BJ (cell line): Measurements from ENCODE around the gene PLIN4. TPM values are rescaled to one million over a fixed set of nuclear protein-coding genes. Genes with fewer than 3 reads are reported as not detected.
"Not testable (repeated sequence)": the region's sequence is repeated elsewhere in the genome, so short reads cannot be mapped to it uniquely, and the experiment has no call there.

Experiments
- CTCF ChIA-PET: fragments of 350-600 bp; formaldehyde crosslinking; extraction: SDS; loops from one replicate; lab custom pipeline; 2021; ENCODE audit warnings: antibody characterized with exemption, inconsistent platforms; lab: Yijun Ruan, JAX
- POLR2A ChIA-PET: fragments of 300-600 bp; sonication (Branson Sonifier 250); formaldehyde crosslinking; extraction: SDS; loops from one replicate; lab custom pipeline; 2021; ENCODE audit warnings: antibody characterized with exemption; lab: Charles Lee
- DNase-seq: peaks from one replicate; pipeline ENCODE4 v3.0.0-alpha.2; 2011; ENCODE audit warnings: low read depth
- H3K27me3 ChIP-seq: 2 replicates; pipeline ENCODE4 v1.6.0; 2011; ENCODE audit warnings: low read length; ENCODE audit not compliant: control insufficient read depth, insufficient read depth
- H3K36me3 ChIP-seq: 2 replicates; pipeline ENCODE4 v1.5.1; 2011; ENCODE audit warnings: low read length; ENCODE audit not compliant: control insufficient read depth, insufficient read depth
- H3K4me3 ChIP-seq: 2 replicates; pipeline ENCODE4 v1.5.1; 2011; ENCODE audit warnings: low read depth, mild to moderate bottlenecking, control low read depth, low read length
- polyA plus RNA-seq: library from polyadenylated mRNA; depleted of rRNA; stranded (reverse); fragments of >200 nt; gene quantifications from 2 replicates; pipeline ENCODE4 v1.2.3, GENCODE V29; 2011
- TF ChIP-seq, protein P1 (sequence below): IDR thresholded peaks from 2 replicates; pipeline ENCODE4 v1.5.1; 2011; ENCODE audit warnings: low read depth, mild to moderate bottlenecking, control low read depth, inconsistent platforms, low read length, moderate library complexity; ENCODE audit not compliant: insufficient read depth

Gene PLIN4
- polyA plus RNA-seq, 1 experiment, result 0.01 TPM

GRCh38 chr19:4533835-4534424, 15.6 kb upstream of the PLIN4 start:
- H3K27me3 ChIP-seq, result peaks cover 3% of the 10 kb centered on the region; the same call in 1 of the 2 replicates
- DNase-seq, result no peak
- ChIA-PET POLR2A (no interaction called here), CTCF (interaction anchor here (1.1 to 9.3 kb wide), 2 partner anchors 10 to 13 kb away, joined by 3 to 84 read pairs; no protein-coding TSS in a partner anchor)
- no peaks in the 10 kb centered on the region for H3K36me3 ChIP-seq
- TF ChIP-seq, protein P1, sequence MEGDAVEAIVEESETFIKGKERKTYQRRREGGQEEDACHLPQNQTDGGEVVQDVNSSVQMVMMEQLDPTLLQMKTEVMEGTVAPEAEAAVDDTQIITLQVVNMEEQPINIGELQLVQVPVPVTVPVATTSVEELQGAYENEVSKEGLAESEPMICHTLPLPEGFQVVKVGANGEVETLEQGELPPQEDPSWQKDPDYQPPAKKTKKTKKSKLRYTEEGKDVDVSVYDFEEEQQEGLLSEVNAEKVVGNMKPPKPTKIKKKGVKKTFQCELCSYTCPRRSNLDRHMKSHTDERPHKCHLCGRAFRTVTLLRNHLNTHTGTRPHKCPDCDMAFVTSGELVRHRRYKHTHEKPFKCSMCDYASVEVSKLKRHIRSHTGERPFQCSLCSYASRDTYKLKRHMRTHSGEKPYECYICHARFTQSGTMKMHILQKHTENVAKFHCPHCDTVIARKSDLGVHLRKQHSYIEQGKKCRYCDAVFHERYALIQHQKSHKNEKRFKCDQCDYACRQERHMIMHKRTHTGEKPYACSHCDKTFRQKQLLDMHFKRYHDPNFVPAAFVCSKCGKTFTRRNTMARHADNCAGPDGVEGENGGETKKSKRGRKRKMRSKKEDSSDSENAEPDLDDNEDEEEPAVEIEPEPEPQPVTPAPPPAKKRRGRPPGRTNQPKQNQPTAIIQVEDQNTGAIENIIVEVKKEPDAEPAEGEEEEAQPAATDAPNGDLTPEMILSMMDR, result no peak
- H3K4me3 ChIP-seq, result no peak overlapping the region

GRCh38 chr19:4533334-4533733, 15.0 kb upstream of the PLIN4 start:
- Histone ChIP-seq H3K36me3 (no peaks in the 10 kb centered on the region), H3K4me3 (no peak overlapping the region), H3K27me3 (peaks cover 6% of the 10 kb centered on the region; the same call in 1 of the 2 replicates)
- ChIA-PET POLR2A (no interaction called here), CTCF (interaction anchor here (9.3 kb wide), 1 partner anchor 10 kb away, joined by 84 read pairs; no protein-coding TSS in a partner anchor)
- TF ChIP-seq, protein P1, result no peak
- no peak for DNase-seq

DNA sequence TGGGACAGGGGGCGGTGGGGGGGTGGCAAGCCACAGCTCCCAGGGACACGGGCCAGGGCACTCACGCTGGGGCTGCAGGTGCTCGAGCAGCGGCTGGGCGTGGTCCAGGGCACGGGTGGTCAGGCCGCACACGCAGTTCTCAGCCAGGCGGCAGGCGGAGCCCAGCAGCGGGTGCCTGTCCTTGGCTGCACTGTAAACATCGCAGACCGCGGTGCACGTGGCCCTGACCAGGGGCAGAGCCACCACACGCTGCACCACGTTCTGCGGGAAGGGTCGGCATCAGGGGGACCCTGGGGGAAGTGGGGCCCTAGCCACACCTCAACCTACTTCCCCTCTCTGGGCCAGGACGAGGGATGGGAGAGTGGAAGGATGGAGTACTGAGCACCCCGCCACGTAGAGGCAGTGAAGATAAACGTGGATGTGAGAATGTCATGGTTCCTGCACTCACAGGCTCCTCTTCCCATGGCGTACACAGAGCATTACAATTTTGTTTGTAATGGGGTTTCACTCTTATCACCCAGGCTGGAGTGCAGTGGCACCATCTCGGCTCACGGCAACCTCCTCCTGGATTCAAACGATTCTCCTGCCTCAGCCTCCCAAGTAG, 13.4 kb upstream of the PLIN4 start:
- CTCF ChIA-PET, result interaction anchor here (0.7 kb wide), 1 partner anchor 9 kb away, joined by 3 read pairs; no protein-coding TSS in a partner anchor
- no peak for DNase-seq
- TF ChIP-seq, protein P1, result no peak
- Histone ChIP-seq H3K36me3 (no peaks in the 10 kb centered on the region), H3K4me3 (no peak overlapping the region), H3K27me3 (peaks cover 6% of the 10 kb centered on the region; the same call in 1 of the 2 replicates)
- POLR2A ChIA-PET, result no interaction called here

GRCh38 chr19:4529924-4530522, 11.7 kb upstream of the PLIN4 start:
- TF ChIP-seq, protein P1, result no peak
- ChIA-PET CTCF (no interaction called here), POLR2A (no interaction called here)
- H3K36me3 ChIP-seq, result no peaks in the 10 kb centered on the region
- peaks cover 6% of the 10 kb centered on the region for H3K27me3 ChIP-seq
- no peak for DNase-seq
- H3K4me3 ChIP-seq, result no peak overlapping the region

DNA sequence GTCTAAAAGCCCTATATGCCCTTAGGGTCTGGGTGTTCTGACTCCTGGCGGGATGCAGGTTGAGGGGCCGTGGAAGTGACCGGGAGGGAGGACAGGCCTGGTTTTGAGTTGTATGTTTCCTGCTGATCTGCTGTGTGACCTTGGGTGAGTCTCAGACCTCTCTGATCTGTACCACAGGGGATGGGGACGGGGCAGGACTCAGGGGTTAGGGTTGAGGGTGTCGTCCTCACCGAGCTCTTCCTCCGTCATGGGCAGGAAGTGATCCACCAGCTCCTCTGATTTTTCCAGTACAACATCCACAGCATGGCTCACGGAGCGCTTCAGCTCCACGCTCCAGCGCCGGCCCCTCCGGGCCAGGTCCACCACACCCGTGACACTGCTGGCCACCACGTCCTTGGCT, 10.6 kb upstream of the PLIN4 start:
- CTCF ChIA-PET, result interaction anchor here (0.7 to 0.8 kb wide), 2 partner anchors 19 to 104 kb away, joined by 3 read pairs; no protein-coding TSS in a partner anchor
- POLR2A ChIA-PET, result no interaction called here
- H3K36me3 ChIP-seq, result no peaks in the 10 kb centered on the region
- H3K4me3 ChIP-seq, result no peak overlapping the region
- DNase-seq, result no peak
- TF ChIP-seq, protein P1, result no peak
- H3K27me3 ChIP-seq, result peaks cover 4% of the 10 kb centered on the region

GRCh38 chr19:4527377-4527776, 9.1 kb upstream of the PLIN4 start:
- POLR2A ChIA-PET, DNase-seq, H3K27me3 ChIP-seq, H3K4me3 ChIP-seq, H3K36me3 ChIP-seq, CTCF ChIA-PET: not testable (repeated sequence)
